ENCODE measurements around the gene OR4C13.
"Not testable (repeated sequence)": the region's sequence is repeated elsewhere in the genome, so short reads cannot be mapped to it uniquely, and the experiment has no call there.

The OR4C13 gene

GRCh38 chr11:49952091-49952490 lies at the start of gene OR4C13:
TSS of gene OR4C13 (plus strand) at chr11:49952391. CDS start at chr11:49952423, 32 bp downstream.
- DNase-seq = no peak

GRCh38 chr11:49911516-49911915 lies 40.7 kb upstream of the OR4C13 start:
- not testable (repeated sequence) for DNase-seq

- DNase-seq = not testable (repeated sequence)
Measured at GRCh38 chr11:49948701-49949100, 3.5 kb upstream of the OR4C13 start.

- not testable (repeated sequence) for DNase-seq
Measured at GRCh38 chr11:49973439-49973838, 21.2 kb downstream of the OR4C13 start.

- not testable (repeated sequence) for DNase-seq
Measured at GRCh38 chr11:49982435-49982834, 30.2 kb downstream of the OR4C13 start, which contains the start of gene OR4C12. TSS of gene OR4C12 (minus strand) at chr11:49982535. CDS start at chr11:49982501, 34 bp downstream.

- no peak for DNase-seq
Measured at GRCh38 chr11:49995565-49995964, 43.4 kb downstream of the OR4C13 start.

All from activated effector memory CD4-positive, alpha-beta T cell treated with anti-CD3 and anti-CD28 coated beads, Interleukin-2, amount 50 U/mL, for 16 hours (primary cell).